Esophagus muscularis mucosa (tissue), 3 donors: ENCODE data around the gene DYNLT2B.

Experiments
- CTCF ChIP-seq, 3 experiments: fragments of 200-600 bp in 2 of 3; fragments of 450-650 bp in 1 of 3; sonication (generic) in 2 of 3; IDR thresholded peaks; one replicate each; pipeline ENCODE4 v1.5.1; 2017 to 2019; ENCODE audit warnings: antibody characterized with exemption in 3 of 3, mild to moderate bottlenecking in 2 of 3, moderate library complexity in 1 of 3
- POLR2A ChIP-seq: fragments of 450-650 bp; IDR thresholded peaks from one replicate; pipeline ENCODE4 v1.6.1; 2017; ENCODE audit warnings: antibody characterized with exemption, moderate library complexity, mild to moderate bottlenecking, low read depth
- POLR2AphosphoS5 ChIP-seq, 2 donors: sonication (generic); formaldehyde crosslinking; IDR thresholded peaks; one replicate each; pipeline ENCODE4 v1.6.1; 2017; ENCODE audit warnings: antibody characterized with exemption in 2 of 2

GRCh38 chr3:196355668-196356067 is 37.6 kb upstream of the DYNLT2B start:
- TF ChIP-seq CTCF (IDR thresholded peaks at IDR 0.05) (no peak), POLR2AphosphoS5 (IDR thresholded peaks at IDR 0.05) (no peak), POLR2A (no peak)
